Measurements from ENCODE around the gene CRIP3. TPM values are rescaled to one million over a fixed set of nuclear protein-coding genes. Genes with fewer than 3 reads are reported as not detected.

The CRIP3 gene
- total RNA-seq, 1 experiment from 2014 or later: 44.7 TPM

GRCh38 chr6:43285832-43286231 is 22.8 kb downstream of the CRIP3 start:
- Mint-ChIP-seq H3K9me3 (no peaks in the 10 kb centered on the region), H3K27me3 (ENCODE audit: low read depth) (peaks cover 25% of the 10 kb centered on the region), H3K4me3 (peak overlapping the region; percentile 58), H3K27ac (no peak overlapping the region), H3K36me3 (no peaks in the 10 kb centered on the region), H3K4me1 (peaks cover 7% of the 10 kb centered on the region)
- DNase-seq (ENCODE audit: low spot score) (no peak), ATAC-seq (no peak)
- CTCF ChIA-PET: interaction anchor here (0.6 to 3.7 kb wide), 7 partner anchors 11 to 706 kb away, joined by 4 to 53 read pairs (median 24); partner anchors contain the start of genes CRIP3 and SLC22A7
- TF ChIP-seq NFATC4 (CRISPR knock-in tag; IDR thresholded peaks at IDR 0.05): no peak
- TF ChIP-seq NR3C1 (CRISPR knock-in tag; conservative IDR thresholded peaks at IDR 0.05; ENCODE audit: low read depth): no peak
- TF ChIP-seq NFE2L1 (CRISPR knock-in tag; IDR thresholded peaks at IDR 0.05): no peak
- no peak for TF ChIP-seq ZNF219 (CRISPR knock-in tag; IDR thresholded peaks at IDR 0.05; ENCODE audit: borderline replicate concordance)
- no peak for TF ChIP-seq FOXP1 (CRISPR knock-in tag; IDR thresholded peaks at IDR 0.05; ENCODE audit: borderline replicate concordance)
- POLR2A ChIA-PET: interaction anchor here (1.2 kb wide), 1 partner anchor 104 kb away, joined by 6 read pairs; the partner anchor contains the start of gene CUL9

- Mint-ChIP-seq H3K9me3 (no peaks in the 10 kb centered on the region), H3K4me1 (peaks cover 7% of the 10 kb centered on the region), H3K27me3 (ENCODE audit: low read depth) (peaks cover 25% of the 10 kb centered on the region), H3K27ac (no peak overlapping the region), H3K4me3 (peak overlapping the region; percentile 58), H3K36me3 (no peaks in the 10 kb centered on the region)
- ChIA-PET POLR2A (no interaction called here), CTCF (interaction anchor here (0.6 to 1.1 kb wide), 3 partner anchors 23 to 705 kb away, joined by 3 to 4 read pairs (median 4); partner anchors contain the start of genes CRIP3 and DNPH1)
- TF ChIP-seq NR2C2 (CRISPR knock-in tag; IDR thresholded peaks at IDR 0.05) (no peak), ZNF423 (CRISPR knock-in tag; IDR thresholded peaks at IDR 0.05) (0 out of 2 replicates have a peak, but pooled peaks have one; percentile 5), TEAD1 (CRISPR knock-in tag; IDR thresholded peaks at IDR 0.05) (no peak), ZNF396 (CRISPR knock-in tag; IDR thresholded peaks at IDR 0.05; ENCODE audit: borderline replicate concordance) (no peak), AFF4 (CRISPR knock-in tag; IDR thresholded peaks at IDR 0.05; ENCODE audit: borderline replicate concordance) (no peak)
- ATAC-seq (peak; percentile 61), DNase-seq (ENCODE audit: low spot score) (no peak)
Observed at GRCh38 chr6:43284991-43285781, 23.4 kb downstream of the CRIP3 start.

GRCh38 chr6:43283905-43284304 is 24.7 kb downstream of the CRIP3 start:
- ChIA-PET POLR2A (no interaction called here), CTCF (interaction anchor here (1.0 kb wide), 1 partner anchor 55 kb away, joined by 3 read pairs; the partner anchor contains the start of gene DNPH1)
- DNase-seq (ENCODE audit: low spot score): no peak
- TF ChIP-seq MXD4 (CRISPR knock-in tag; IDR thresholded peaks at IDR 0.05; ENCODE audit: borderline replicate concordance) (no peak), TCF7 (CRISPR knock-in tag; IDR thresholded peaks at IDR 0.05; ENCODE audit: low read depth) (no peak), ERG (CRISPR knock-in tag; IDR thresholded peaks at IDR 0.05) (no peak), ZNF423 (CRISPR knock-in tag; IDR thresholded peaks at IDR 0.05) (no peak), SOX15 (CRISPR knock-in tag; IDR thresholded peaks at IDR 0.05) (no peak), ZNF512 (CRISPR knock-in tag; IDR thresholded peaks at IDR 0.05; ENCODE audit: borderline replicate concordance) (no peak), NR1H2 (CRISPR knock-in tag; IDR thresholded peaks at IDR 0.05) (no peak), ZNF263 (CRISPR knock-in tag; IDR thresholded peaks at IDR 0.05; ENCODE audit: low read depth) (no peak), ZNF416 (CRISPR knock-in tag; IDR thresholded peaks at IDR 0.05) (no peak), ATF1 (CRISPR knock-in tag; IDR thresholded peaks at IDR 0.05) (no peak), NFYB (CRISPR knock-in tag; conservative IDR thresholded peaks at IDR 0.05; ENCODE audit: low read depth) (no peak), RELA (CRISPR knock-in tag; IDR thresholded peaks at IDR 0.05; ENCODE audit: borderline replicate concordance) (no peak), SMAD4 (CRISPR knock-in tag; IDR thresholded peaks at IDR 0.05) (no peak)
- H3K27ac Mint-ChIP-seq: no peak overlapping the region
- H3K9me3 Mint-ChIP-seq: no peaks in the 10 kb centered on the region
- H3K27me3 Mint-ChIP-seq (ENCODE audit: low read depth): peaks cover 22% of the 10 kb centered on the region
- no peak for ATAC-seq
- H3K36me3 Mint-ChIP-seq: no peaks in the 10 kb centered on the region
- H3K4me1 Mint-ChIP-seq: peaks cover 8% of the 10 kb centered on the region
- H3K4me3 Mint-ChIP-seq: no peak overlapping the region

All from WTC11 (cell line).